ENCODE measurements around the gene DNAJB5. TPM values are rescaled to one million over a fixed set of nuclear protein-coding genes. Genes with fewer than 3 reads are reported as not detected.

Gene DNAJB5
- total RNA-seq, result 17.6 and 21.1 TPM in 2 replicates

GRCh38 chr9:34989003-34989945 lies at the start of gene DNAJB5:
Gene DNAJB5, plus strand, starts transcription at chr9:34989745. Its CDS starts 886 bp downstream, at chr9:34990631.

GRCh38 chr9:34957492-34958410 lies 31.8 kb upstream of the DNAJB5 start, which contains the start of gene PHF24:
Gene PHF24, plus strand, starts transcription at chr9:34958285. Its CDS starts 13,014 bp downstream, at chr9:34971299.

Other genes with a start within 250 kb of the DNAJB5 start
- gene PHF24, start 31.5 kb upstream of the DNAJB5 start, total RNA-seq, result under 0.01 and 0.11 TPM in 2 replicates
- gene VCP, start 82.9 kb downstream of the DNAJB5 start, total RNA-seq, result 481 and 631 TPM in 2 replicates
- 23.1 and 41.6 TPM in 2 replicates for gene FANCG, start 90.2 kb downstream of the DNAJB5 start, total RNA-seq
- 15.3 and 15.5 TPM in 2 replicates for gene PIGO, start 106.8 kb downstream of the DNAJB5 start, total RNA-seq
- gene STOML2, start 113.4 kb downstream of the DNAJB5 start, total RNA-seq, result 227 and 303 TPM in 2 replicates
- 19.3 and 25.4 TPM in 2 replicates for gene ATOSB, start 126.1 kb downstream of the DNAJB5 start, total RNA-seq
- 20.7 and 28.2 TPM in 2 replicates for gene UNC13B, start 172.3 kb downstream of the DNAJB5 start, total RNA-seq